Testis (tissue), 2 donors: ENCODE results near the gene YBX1.

Experiments used
- POLR2A ChIP-seq: fragments of 450-650 bp; IDR thresholded peaks from one replicate; pipeline ENCODE4 v1.6.1; 2017; ENCODE audit warnings: antibody characterized with exemption, mild to moderate bottlenecking, moderate library complexity
- TF ChIP-seq, protein P1 (sequence below), 3 experiments: fragments of 450-650 bp in 2 of 3; fragments of 200-600 bp in 1 of 3; sonication (generic) in 1 of 3; IDR thresholded peaks; one replicate each; pipeline ENCODE4 v1.5.1; 2016 to 2019; ENCODE audit warnings: antibody characterized with exemption in 3 of 3, mild to moderate bottlenecking in 2 of 3, moderate library complexity in 1 of 3

DNA sequence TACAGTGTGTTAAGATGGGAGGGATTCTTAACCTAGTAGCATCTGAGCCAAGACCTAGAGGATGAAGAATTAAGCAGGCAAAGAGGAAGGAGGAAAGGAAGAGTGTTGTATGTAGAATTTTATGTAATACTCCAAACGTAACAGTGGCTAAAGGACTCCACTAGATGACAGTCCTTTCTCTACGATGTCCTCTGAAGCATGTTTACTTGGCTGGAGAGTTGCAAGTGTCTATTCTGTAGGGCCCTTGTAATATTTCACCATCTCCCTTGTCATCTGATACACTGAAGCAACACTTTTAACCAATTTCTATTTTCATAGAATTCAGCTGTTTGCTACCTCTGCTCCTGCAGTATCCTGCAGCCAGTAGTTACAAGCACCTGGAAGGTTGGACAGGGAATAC, 2.2 kb upstream of the YBX1 start:
- TF ChIP-seq, protein P1, sequence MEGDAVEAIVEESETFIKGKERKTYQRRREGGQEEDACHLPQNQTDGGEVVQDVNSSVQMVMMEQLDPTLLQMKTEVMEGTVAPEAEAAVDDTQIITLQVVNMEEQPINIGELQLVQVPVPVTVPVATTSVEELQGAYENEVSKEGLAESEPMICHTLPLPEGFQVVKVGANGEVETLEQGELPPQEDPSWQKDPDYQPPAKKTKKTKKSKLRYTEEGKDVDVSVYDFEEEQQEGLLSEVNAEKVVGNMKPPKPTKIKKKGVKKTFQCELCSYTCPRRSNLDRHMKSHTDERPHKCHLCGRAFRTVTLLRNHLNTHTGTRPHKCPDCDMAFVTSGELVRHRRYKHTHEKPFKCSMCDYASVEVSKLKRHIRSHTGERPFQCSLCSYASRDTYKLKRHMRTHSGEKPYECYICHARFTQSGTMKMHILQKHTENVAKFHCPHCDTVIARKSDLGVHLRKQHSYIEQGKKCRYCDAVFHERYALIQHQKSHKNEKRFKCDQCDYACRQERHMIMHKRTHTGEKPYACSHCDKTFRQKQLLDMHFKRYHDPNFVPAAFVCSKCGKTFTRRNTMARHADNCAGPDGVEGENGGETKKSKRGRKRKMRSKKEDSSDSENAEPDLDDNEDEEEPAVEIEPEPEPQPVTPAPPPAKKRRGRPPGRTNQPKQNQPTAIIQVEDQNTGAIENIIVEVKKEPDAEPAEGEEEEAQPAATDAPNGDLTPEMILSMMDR (IDR thresholded peaks at IDR 0.05): no peak
- no peak for TF ChIP-seq POLR2A
